Measurements from ENCODE around the gene SAMD8.
"Not testable (repeated sequence)": the region's sequence is repeated elsewhere in the genome, so short reads cannot be mapped to it uniquely, and the experiment has no call there.

SAMD8 gene

DNA sequence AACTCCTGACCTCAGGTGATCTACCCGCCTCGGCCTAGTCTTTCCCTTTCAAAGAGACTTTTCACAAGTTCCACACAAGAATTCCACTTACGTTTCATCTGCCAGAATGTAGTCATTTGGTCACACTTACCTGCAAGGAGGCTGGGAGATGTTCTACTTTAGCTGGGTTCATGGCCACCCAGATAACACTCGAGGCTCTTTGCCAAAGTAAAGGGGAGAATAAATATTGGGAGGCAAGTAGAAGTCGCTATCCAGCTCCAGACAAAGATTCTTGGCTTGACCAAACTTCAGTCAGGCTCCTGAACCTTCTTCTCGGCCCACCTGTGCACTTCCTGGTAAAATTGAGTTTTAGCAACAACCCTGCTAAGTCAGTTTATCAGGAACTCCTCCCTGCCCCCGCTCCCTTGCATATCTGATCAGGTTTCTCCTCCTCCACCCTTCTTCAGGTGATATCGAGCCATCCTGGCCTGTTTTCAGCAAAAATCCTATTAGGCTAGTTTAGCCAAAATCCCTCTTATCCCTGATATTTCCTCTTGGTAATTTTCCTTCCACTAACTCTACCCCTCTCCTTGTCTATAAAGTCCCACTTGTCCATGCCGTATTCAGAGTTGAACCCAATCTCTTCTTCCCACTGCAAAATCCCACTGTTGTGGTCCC lies 25.1 kb upstream of the SAMD8 start:
- no peak for DNase-seq

DNA sequence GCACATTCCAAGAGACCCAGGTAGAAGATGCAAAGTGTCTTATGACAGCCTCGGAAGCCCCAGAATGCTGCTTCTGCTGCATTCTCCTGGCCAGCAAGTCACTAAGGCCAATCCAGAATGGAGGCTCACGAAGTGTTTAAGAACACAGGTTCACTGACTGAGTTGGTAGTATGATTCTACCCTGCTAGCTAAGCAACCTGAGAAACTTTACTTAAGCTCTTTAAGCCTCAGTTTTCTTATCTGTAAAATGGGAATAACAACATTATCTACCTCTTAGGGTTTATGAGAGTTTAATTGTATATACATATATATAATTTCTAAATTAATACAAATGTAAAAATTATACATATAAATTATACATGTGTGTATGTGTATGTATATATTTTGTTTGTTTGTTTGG lies 22.8 kb upstream of the SAMD8 start:
- DNase-seq = no peak

DNA sequence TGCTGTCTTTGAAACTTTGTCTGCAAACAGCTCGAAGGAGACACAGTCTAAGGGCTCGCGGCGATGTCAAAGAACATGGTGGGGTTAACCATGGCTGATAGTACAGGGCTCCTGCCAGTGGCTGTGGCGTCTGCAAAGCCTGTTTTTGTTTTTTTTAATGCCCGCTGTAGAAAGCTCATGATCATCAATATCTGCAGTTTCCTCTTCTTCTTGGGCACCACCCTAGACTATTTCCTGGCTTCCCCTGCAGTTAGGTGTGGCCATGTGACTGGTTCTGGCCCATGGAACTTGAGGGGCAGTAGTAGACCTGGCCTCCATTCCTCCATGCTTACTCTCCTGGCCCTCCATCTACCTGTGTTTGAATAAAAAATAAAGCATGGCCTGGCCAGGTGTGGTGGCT lies 21.8 kb upstream of the SAMD8 start:
- no peak for DNase-seq

DNA sequence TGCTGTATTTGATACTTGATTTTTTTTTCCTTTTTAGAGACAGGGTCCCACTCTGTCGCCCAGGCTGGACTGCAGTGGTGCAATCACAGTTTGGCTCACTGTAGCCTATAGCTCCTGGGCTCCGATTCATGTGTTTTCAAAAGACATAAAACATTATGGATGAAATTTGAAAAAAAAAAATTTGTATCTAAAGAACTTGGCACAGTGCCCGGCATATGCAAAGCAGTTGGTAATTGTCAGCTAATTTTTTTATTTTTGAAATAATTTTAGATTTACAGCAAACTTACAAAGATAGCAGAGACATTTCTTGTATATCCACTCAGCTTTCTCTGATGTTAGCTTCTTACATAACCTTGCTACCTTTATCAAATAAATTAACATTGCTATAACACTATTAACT lies 20.3 kb upstream of the SAMD8 start:
- DNase-seq = no peak

DNA sequence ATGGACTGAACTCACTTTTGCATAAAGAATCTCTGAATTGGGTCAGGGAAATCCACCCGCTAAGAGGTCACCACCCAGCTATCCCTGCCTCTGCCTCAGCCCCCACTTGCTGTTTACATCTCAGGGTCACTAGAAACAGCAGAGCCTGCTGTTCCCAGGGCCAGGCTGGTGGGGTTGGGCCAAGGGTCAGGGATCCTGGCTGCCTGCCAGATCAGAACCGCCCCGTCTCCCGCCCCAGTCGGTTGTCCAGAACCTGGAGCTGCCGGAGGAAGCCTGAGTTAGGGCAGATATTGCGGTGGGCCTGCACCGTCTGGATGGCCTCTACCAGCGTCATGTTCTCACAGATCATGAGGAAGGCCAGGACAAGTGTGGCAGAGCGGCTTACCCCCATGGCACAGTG lies 17.0 kb upstream of the SAMD8 start:
- no peak for DNase-seq

DNA sequence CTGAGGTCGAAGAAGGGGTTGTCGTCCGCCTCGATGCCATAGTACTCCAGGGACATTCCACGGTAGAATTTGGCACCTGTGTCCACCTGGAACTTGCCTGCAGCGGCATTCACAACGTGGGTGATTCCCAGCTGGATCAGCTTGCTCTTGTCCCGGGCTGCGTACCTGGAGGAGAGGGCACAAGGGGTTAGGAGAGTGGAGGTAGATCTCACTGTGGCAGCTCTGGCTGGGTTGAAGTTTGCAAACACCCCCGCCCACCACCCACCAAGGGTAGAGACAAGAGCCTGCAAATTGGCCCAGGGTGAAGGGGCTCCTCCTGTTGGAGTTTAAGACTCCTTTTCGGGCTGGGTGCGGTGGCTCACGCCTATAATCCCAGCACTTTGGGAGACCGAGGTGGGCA lies 15.8 kb upstream of the SAMD8 start:
- DNase-seq = no peak

DNA sequence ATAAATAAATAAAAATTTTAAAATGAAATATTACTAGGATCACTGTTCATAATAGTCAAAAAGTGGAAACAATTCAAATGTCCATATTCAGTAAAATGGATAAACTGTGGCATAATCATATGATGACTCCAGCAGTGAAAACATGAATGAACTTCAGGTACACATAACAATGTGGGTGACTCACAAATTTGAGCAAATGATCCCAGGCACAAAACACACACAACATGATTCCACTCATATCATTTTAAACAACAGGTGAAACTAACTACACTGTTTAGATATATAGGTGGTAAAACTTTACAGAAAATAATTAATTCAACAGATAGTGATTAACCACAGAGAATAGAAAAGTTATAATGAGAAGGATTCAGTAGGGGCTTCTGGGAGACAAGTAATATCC lies 14.7 kb upstream of the SAMD8 start:
- DNase-seq = no peak

DNA sequence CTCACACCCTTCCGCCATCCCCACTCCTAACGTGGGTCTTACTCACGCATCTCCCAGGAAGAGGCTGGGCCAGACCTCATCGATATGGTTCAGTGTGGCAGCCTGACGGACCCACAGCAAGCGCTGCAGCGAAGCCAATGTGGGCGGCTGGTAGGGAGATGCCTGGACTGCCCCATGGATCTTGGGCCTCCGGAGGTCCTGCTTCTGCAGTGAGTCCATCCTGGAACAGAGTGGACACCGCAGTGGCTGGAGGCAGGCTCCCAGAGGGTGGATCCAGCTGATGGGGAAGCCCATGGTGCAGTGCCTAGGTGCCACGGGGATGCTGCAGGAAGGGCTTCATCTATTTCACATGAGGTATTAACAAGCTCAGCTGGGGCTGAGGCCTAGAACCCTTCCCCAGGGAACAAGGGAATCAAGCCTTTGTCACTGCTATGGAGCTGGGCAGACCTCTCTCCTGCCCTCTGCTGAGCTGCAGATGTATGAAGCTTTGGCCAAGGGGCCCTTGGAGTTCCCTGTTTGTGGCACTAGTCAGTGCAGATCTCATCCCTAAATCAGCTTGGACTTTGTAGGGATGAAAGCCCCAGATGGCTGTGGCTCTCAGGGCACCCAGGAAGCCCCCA lies 13.7 kb upstream of the SAMD8 start:
- no peak for DNase-seq

DNA sequence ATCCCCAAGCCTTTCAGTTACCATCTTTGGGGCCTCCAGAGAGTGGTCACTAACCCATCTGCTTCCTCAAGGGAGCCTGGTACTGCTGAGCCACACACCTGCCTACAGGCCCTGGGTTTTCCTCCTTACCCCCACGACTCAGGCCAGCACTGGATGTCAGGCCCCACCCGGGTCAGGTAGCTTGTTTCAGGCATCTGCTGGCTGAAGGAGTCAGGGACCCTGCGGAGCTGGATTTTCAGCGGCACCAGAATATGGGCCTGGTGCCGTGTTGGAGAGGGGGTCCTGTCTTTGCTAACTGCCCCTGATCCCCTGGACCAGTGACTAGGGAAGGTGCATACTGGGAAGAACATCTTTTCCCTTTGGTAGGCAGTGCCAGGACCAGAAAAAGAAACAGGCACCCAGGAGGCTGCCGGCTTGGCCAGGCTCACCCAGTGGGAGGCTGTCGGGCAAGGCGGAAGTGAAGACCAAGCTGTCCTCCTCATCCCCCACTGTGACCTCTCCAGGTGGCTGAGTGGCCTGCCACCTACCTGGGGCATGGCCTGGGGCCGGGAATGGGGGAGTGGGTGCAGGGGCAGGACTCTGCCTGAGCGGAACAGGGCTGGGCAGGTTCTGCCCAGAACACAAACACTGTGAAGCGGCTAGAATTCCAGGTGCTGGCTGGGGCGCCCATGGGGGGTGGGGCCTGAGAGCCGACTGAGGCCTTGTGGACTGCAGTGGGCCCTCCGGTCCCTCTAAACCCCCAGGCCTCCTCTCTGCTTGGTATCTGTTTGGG lies 12.4 kb upstream of the SAMD8 start:
- no peak for DNase-seq

DNA sequence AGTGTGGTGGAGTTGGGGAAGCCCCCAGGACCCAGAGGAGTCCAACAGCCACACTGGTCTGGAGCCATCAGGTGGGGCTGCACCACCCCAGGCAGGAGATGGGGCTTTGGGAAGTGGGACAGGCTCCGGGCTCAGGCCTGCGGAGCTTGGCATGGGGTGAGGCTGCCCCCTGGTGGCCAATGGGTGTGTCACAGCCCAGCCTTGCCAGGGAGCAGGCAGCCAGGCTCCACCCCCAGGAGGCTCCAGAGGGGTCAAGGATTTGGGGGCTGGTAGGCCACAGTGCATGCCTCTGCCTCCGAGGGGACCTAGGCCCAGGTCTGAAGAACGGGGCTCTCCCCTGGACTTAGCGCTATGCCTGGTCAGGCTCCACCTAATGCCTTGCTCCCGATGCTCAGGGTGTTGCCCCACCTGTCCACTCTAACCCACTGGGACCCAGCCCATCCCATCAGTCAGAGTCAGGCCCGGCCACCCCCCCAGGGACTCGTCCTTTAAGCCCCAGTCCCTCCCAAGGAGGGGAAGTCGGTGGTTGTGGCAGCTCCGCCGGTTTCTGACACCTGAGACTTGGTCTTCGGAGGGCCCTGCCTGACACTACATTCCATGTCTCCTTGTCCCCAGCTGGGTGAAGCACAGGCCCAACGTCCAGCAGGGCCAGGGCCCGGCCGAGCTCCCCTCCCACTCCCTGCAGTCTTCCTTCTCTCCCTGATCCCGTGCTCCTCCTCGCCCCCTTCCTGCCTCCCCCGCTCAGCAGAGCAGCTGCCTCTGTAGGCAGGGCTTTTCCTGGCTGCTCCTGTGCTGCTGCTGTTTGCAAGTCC lies 11.3 kb upstream of the SAMD8 start:
- DNase-seq = peak; percentile 45

DNA sequence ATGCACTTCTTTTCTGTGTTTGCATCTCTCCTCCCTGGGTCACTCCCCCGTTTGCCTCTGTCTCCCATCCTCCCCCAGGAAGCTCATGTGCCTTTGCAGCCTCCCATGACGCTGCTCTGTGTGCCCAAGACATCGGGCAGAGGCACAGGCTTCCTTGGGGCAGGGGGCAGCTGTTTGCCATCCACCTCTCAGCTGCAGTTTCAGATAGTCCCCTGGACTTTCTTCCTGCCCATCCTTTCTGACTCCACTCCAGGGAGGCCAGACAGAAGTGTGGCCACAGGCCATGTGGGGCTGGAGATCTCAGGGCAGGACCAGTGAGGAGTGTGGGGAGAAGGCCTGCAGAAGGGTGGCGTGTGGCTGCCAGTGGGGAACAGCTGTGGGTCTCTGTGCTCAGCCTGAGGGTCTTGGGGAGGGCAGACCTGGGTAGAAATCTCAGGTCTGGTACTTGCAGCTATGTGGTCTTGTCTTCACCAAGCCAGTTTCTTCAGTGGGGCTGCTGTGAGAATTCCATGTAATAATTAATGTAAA lies 10.6 kb upstream of the SAMD8 start:
- no peak for DNase-seq

DNA sequence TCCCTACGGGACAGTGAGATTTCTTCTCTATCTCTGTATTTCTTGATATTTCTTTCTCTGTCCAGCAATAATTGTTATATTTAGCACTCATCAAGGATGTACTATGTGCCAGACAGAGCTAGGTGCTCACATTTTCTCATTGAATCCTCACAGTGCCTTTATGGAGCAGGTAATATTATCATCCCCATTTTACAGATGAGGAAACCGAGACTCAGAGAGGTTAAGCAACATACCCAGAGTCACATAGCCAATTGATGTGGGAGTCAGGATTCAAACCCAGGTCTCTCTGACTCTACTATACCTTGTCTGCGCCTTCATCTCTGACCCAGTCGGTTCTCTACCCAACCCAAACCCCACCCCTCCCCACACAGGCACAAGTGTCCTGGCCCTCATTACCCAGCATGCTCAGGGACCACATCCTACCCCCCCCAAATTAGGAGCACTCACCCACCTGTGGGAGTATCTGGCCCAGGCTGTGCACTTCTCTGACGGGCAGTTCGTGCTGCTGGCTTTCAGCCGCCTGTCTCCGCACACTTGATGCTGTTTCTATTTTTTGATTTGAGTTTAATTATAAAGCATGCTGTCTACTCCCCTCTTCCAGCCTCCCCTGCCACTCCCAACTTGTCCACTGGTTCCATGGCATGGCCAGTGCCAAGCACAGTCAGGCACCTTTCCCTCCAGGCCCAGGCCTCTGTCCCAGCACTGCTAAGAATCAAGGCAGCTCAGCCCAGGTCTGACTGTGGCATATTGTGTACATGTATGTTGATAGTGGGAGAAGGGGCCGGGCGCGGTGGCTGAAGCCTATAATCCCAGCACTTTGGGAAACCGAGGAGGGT lies 9.8 kb upstream of the SAMD8 start:
- no peak for DNase-seq

DNA sequence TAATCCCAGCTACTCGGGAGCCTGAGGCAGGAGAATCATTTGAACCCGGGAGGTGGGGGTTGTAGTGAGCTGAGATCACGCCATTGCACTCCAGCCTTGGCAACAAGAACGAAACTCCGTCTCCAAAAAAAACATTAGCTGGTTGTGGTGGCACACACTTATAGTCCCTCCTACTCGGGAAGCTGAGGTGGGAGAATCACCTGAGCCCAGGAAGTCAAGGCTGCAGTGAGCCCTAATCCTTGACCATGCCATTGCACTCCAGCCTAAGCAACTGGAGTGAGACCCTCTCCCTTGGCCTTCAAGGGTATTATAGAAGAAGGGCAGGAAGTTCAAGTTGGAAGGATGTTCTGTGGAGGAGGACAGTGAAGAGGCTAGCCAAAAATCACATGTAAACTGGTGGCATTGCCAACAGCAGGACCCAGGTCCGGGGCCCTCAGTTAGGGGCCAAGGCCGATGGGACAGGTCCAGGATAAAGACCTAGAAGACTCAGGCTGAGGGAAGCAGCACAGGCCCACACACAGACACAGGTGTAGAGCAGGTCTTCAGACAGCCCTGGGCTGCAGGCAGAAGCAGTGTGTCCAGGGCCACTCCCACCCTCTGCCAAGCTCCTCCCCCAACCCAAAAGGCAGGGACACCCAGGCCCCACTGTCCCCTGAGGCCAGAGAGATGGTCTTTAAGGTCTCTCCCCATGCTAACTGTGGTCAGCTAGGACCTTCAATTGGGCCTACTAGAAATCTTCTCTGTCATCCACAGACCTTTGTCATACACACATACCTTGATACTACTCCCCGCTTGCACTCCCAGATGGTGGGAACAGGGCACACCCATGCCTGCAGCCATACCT lies 8.4 kb upstream of the SAMD8 start:
- no peak for DNase-seq

DNA sequence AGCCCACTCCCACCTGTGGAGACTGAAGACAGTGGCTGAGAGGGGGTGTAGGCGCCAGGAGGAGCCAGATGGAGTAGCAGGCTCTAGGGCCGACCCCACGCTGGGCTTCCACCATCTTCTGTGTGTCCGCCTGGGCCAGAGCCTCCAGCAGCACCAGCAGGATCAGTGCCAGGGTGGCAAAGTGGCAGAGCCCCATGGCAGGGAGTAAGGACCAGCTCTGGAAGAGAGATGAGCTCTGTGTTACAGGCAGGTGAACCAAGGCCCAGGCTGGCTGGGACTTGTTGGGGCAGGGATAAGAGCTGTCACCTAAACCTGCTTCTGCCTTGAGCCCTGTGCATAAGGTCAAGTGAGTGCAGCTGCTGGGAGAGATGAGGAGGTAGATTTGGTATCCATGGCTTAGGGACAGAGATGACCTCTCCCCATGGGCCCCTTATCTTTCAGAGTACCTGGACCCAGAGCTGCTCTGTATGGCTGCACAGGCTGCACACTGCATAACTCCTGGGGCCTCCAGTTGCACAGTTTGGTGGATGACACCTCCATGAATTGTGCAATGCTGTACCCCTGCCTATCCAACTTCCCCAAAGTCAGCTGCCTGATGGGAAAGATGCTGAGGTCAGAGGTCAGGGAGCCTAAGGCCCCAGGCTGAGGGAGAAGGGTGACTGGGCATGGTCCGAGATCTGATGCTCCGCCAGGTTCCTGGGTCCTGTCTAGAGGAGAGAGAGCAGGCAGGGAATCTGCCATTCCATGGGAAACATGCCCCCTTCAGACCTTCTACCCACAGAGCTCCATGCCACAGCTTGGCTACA lies 7.4 kb upstream of the SAMD8 start:
- no peak for DNase-seq

DNA sequence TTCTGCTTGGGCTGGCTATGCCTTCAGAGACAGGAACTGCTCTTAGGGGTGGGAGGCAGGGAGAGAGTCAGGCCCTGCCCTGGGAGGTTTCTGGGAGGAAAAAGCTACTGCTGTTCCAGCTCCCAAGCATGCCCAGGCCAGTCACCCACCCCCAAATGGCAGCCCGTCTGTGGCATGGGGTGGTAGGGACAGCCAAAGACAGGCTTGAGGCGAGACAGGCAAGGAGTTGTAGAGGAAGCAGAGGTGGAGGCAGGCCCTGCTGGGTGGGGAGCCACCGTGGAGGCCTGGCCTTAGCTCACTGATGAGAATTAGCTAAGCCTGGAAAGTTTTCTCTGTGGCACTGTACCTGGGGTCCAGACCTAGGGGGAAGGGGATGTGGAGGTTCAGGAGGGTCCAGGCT lies 6.6 kb upstream of the SAMD8 start:
- DNase-seq = no peak

DNA sequence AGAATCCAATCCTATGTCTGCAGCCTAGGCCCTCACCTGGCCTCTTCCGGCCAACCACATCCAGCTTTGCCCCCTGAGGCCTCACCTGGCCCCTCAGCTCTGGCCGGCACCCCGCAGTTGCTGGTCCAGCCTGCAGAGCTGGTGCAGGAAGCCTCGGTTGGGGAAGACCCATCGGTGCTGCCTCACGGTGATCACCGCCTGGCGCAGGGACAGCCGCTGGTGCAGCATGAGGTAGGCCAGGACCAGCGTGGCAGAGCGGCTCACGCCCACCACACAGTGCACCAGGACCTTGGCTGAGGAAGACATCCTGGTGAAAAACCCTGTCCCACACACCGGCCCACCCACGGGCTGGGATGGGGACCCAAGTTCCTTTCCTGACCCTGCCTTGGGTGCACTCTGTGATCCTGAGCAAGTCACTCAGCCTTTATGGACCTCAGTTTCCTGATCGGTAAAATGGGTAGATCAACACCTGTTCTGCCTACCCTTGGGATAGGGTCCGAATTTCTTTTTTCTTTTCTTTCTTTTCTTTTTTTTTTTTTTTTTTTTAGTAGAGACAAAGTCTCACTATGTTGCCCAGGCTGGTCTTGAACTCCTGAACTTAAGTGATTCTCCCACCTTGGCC lies 5.8 kb upstream of the SAMD8 start:
- DNase-seq = no peak

DNA sequence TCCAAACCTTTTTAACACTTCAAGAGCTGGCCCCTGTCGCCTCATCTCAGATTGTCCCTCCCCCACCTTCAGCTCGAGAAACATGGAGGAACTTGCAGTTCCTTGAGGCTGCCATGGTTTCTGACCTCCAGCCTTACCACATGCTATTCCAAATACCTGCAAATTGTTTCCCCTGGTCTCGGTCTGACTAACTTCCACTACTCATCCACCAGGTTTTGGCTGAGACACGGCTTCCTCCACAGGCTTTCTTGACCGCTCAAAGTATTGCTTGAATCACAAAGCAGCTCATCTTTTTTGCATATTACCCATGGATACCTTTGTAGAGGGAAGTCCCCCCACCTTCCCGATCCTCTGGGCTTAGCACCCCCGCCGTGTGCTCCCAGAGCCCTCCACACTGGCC lies 5.2 kb upstream of the SAMD8 start:
- no peak for DNase-seq

DNA sequence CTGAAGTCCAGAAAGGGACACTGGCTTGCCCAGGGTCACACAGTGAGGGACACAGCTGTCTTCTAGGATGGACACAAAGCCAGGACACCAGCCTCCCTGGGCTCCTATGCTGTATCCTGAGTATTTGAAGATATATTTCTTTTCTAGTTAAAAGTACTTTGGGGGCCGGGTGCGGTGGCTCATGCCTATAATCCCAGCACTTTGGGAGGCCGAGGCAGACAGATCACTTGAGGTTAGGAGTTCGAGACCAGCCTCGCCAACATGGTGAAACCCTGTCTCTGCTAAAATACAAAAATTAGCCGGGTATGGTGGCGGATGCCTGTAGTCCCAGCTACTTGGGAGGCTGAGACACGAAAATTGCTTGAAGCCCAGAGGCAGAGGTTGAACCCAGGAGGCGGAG lies 4.6 kb upstream of the SAMD8 start:
- not testable (repeated sequence) for DNase-seq

DNA sequence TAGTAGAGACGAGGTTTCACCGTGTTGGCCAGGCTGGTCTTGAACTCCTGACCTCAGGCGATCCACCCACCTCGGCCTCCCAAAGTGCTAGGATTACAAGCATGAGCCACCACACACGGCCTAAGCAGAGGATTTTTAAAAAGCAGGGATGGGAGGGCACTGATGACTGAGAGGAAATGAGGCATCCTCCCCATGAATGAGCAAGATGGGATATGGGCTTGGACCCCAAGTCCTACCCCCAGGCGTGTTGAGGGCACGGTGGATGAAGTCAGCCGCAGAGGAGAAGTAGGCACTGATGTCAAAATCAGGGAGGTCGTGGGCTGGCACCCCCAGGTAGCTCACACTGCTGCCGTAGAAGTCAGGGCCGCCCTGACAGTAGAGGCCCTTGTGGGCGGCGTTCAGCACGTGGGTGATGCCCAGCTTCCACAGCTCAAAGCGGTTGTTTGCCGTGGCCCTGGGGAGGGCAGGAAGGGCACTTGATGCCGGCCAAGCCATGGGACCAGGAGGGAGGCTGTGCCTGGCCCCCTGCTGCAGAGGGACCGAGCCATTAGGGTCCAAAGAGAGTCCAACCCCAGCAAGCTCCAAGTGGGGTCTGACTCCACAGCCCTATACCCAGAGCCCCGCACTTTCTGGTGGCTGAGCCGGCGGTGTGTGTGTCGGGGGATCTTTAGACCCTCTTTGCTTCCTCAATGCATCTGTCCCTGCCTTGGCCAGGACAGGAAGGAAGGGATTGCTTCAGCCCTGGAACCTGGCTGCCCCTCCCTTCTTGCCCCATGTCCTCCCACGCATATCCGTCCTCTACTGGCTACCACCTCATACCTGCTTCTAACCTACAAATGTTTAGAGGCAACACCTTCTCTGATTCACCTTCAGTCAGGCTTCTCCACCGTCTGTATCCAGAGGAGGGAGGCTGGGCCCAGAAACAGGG lies 3.4 kb upstream of the SAMD8 start:
- DNase-seq = no peak
